H9 (cell line): ENCODE measurements around the gene ZMIZ1. TPM values are rescaled to one million over a fixed set of nuclear protein-coding genes. Genes with fewer than 3 reads are reported as not detected.

Experiments used
- DNase-seq: peaks from one replicate; pipeline ENCODE4 v3.0.0-alpha.2; 2017
- H2AFZ ChIP-seq: one replicate; pipeline ENCODE4 v1.6.1; 2013; ENCODE audit warnings: mild to moderate bottlenecking, low read length, control low read depth, moderate library complexity
- H2AK5ac ChIP-seq: 2 replicates; pipeline ENCODE4 v1.6.1; 2013; ENCODE audit warnings: low read length, control low read depth, mixed read lengths; ENCODE audit not compliant: insufficient read length
- H2BK120ac ChIP-seq: one replicate; pipeline ENCODE4 v1.6.1; 2013; ENCODE audit warnings: low read depth, mild to moderate bottlenecking, low read length, control low read depth, inconsistent platforms; ENCODE audit not compliant: poor library complexity, severe bottlenecking
- H2BK12ac ChIP-seq: 2 replicates; pipeline ENCODE4 v1.6.1; 2013; ENCODE audit warnings: low read length, control low read depth, mixed read lengths, low read depth; ENCODE audit not compliant: insufficient read length
- H2BK15ac ChIP-seq: 2 replicates; pipeline ENCODE4 v1.6.1; 2013; ENCODE audit warnings: low read depth, low read length, control low read depth
- H2BK20ac ChIP-seq: one replicate; pipeline ENCODE4 v1.6.1; 2013; ENCODE audit warnings: low read depth, mild to moderate bottlenecking, low read length, control low read depth, inconsistent platforms; ENCODE audit not compliant: poor library complexity, severe bottlenecking
- H2BK5ac ChIP-seq: 2 replicates; pipeline ENCODE4 v1.6.1; 2013; ENCODE audit warnings: low read length, control low read depth, mixed read lengths; ENCODE audit not compliant: insufficient read length
- H3K14ac ChIP-seq: 2 replicates; pipeline ENCODE4 v1.6.1; 2013; ENCODE audit warnings: low read length, control low read depth; ENCODE audit not compliant: insufficient read depth
- H3K18ac ChIP-seq: 2 replicates; pipeline ENCODE4 v1.6.1; 2013; ENCODE audit warnings: low read depth, mild to moderate bottlenecking, mixed read lengths, low read length, control low read depth; ENCODE audit not compliant: insufficient read length
- H3K23ac ChIP-seq: 2 replicates; pipeline ENCODE4 v1.6.1; 2013; ENCODE audit warnings: low read length, control low read depth, mixed read lengths, low read depth; ENCODE audit not compliant: insufficient read length
- H3K23me2 ChIP-seq: 2 replicates; pipeline ENCODE4 v1.6.1; 2013; ENCODE audit warnings: low read depth, mild to moderate bottlenecking, mixed read lengths, low read length, control low read depth; ENCODE audit not compliant: insufficient read length, poor library complexity, severe bottlenecking
- H3K27ac ChIP-seq: 2 replicates; pipeline ENCODE4 v1.5.1; 2013; ENCODE audit warnings: low read length, control low read depth, mixed read lengths, low read depth; ENCODE audit not compliant: insufficient read length
- H3K27me3 ChIP-seq: 2 replicates; pipeline ENCODE4 v1.6.1; 2013; ENCODE audit warnings: low read length, control low read depth, inconsistent platforms; ENCODE audit not compliant: insufficient read depth
- H3K4ac ChIP-seq: 2 replicates; pipeline ENCODE4 v1.6.1; 2013; ENCODE audit warnings: low read depth, mild to moderate bottlenecking, control low read depth, inconsistent platforms, low read length, moderate library complexity
- H3K4me1 ChIP-seq: 2 replicates; pipeline ENCODE4 v1.6.1; 2013; ENCODE audit warnings: low read length, control low read depth, inconsistent platforms; ENCODE audit not compliant: insufficient read depth
- H3K4me2 ChIP-seq: 2 replicates; pipeline ENCODE4 v1.6.1; 2013; ENCODE audit warnings: low read length, control low read depth, mixed read lengths; ENCODE audit not compliant: insufficient read length, insufficient read depth
- H3K56ac ChIP-seq: 2 replicates; pipeline ENCODE4 v1.6.1; 2013; ENCODE audit warnings: low read depth, mild to moderate bottlenecking, mixed read lengths, low read length, control low read depth; ENCODE audit not compliant: insufficient read length
- H3K79me1 ChIP-seq: 2 replicates; pipeline ENCODE4 v1.6.1; 2013; ENCODE audit warnings: low read depth, mild to moderate bottlenecking, moderate library complexity, low read length, control low read depth, inconsistent platforms; ENCODE audit not compliant: insufficient read depth, poor library complexity, severe bottlenecking
- H3K79me2 ChIP-seq: 2 replicates; pipeline ENCODE4 v1.6.1; 2013; ENCODE audit warnings: low read length, control low read depth, inconsistent platforms; ENCODE audit not compliant: insufficient read depth
- H3K9ac ChIP-seq: 2 replicates; pipeline ENCODE4 v1.6.1; 2013; ENCODE audit warnings: low read length, control low read depth, mixed read lengths; ENCODE audit not compliant: insufficient read length; ENCODE audit errors: extremely low read depth
- H3K9me3 ChIP-seq: one replicate; pipeline ENCODE4 v1.6.1; 2013; ENCODE audit warnings: low read depth, low read length, inconsistent platforms; ENCODE audit not compliant: control insufficient read depth
- H3T11ph ChIP-seq: one replicate; pipeline ENCODE4 v1.6.1; 2013; ENCODE audit warnings: mild to moderate bottlenecking, low read length, control low read depth, inconsistent platforms
- H4K20me1 ChIP-seq: one replicate; pipeline ENCODE4 v1.6.1; 2013; ENCODE audit not compliant: control insufficient read depth, insufficient read length, insufficient read depth
- H4K5ac ChIP-seq: 2 replicates; pipeline ENCODE4 v1.6.1; 2013; ENCODE audit warnings: low read depth, mild to moderate bottlenecking, mixed read lengths, low read length, control low read depth; ENCODE audit not compliant: insufficient read length
- H4K8ac ChIP-seq: replicated peaks from 2 replicates; pipeline ENCODE4 v1.6.1; 2013; ENCODE audit warnings: low read length, control low read depth, mixed read lengths, low read depth; ENCODE audit not compliant: insufficient read length
- H4K91ac ChIP-seq: 2 replicates; pipeline ENCODE4 v1.6.1; 2013; ENCODE audit warnings: low read depth, mild to moderate bottlenecking, moderate library complexity, mixed read lengths, low read length, control low read depth; ENCODE audit not compliant: insufficient read length
- H3K27ac Mint-ChIP-seq, 3 experiments: 2 replicates in 2 of 3; 3 replicates in 1 of 3; pipeline ENCODE4 v1.8.0; 2020 to 2021; ENCODE audit warnings: mixed read lengths in 3 of 3, mild to moderate bottlenecking in 1 of 3, moderate library complexity in 1 of 3
- H3K27me3 Mint-ChIP-seq: 2 replicates; pipeline ENCODE4 v1.8.0; 2021; ENCODE audit warnings: low read depth, mild to moderate bottlenecking, moderate library complexity, mixed read lengths
- H3K36me3 Mint-ChIP-seq, 3 experiments: 2 replicates in 2 of 3; 3 replicates in 1 of 3; pipeline ENCODE4 v1.8.0; 2020 to 2021; ENCODE audit warnings: low read depth in 3 of 3, mixed read lengths in 3 of 3; ENCODE audit not compliant: insufficient read depth in 1 of 3
- H3K4me1 Mint-ChIP-seq, 2 experiments: 2 replicates each; pipeline ENCODE4 v1.8.0; 2020; ENCODE audit warnings: mixed read lengths in 2 of 2
- H3K4me3 Mint-ChIP-seq, 2 experiments: 2 replicates in 1 of 2; 3 replicates in 1 of 2; pipeline ENCODE4 v1.8.0; 2020 to 2021; ENCODE audit warnings: mild to moderate bottlenecking in 2 of 2, mixed read lengths in 2 of 2, moderate library complexity in 1 of 2
- H3K9me3 Mint-ChIP-seq, 2 experiments: 2 replicates in 1 of 2; 3 replicates in 1 of 2; pipeline ENCODE4 v1.8.0; 2020; ENCODE audit warnings: mild to moderate bottlenecking in 2 of 2, mixed read lengths in 2 of 2, moderate library complexity in 1 of 2
- WGBS: extraction: QIAGEN DNeasy Blood & Tissue Kit; methylation state at CpG from one replicate; pipeline ENCODE4 v1.1.7; 2013; ENCODE audit warnings: missing lambda C conversion rate, low lambda C conversion rate, mixed read lengths; ENCODE audit not compliant: insufficient read length; ENCODE audit errors: extremely low coverage; 5-methylcytosine and 5-hydroxymethylcytosine counted together
- total RNA-seq: library from RNA; stranded (reverse); gene quantifications from 2 replicates; pipeline ENCODE4 v1.2.1, GENCODE V29; 2021
- TF ChIP-seq, protein P1 (sequence below): fragments of 200-600 bp; sonication (generic); conservative IDR thresholded peaks from 3 replicates; pipeline ENCODE4 v1.8.0; 2021; ENCODE audit warnings: antibody characterized with exemption, mild to moderate bottlenecking

Gene ZMIZ1
- total RNA-seq, 1 experiment from 2014 or later, result 36.9 TPM

DNA sequence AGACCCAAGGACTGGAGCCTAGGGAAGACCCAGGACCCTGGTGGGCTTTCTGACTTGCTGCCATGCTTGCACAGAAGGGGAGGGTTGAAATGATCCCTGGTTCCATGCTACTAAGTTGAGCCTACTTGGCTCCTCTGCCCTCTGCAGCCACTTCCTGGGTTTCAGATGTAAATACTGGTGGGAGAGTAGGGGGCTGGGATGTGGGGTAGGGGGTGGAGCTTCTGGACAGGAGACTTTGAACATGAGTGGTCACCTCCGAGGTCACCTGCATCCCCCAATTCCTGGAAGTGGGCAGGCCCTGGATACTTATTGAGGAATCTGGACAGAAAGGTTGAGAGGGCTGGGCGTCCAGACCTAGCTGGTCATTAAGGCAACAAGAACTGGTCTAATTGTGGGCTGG, 2.9 kb upstream of the ZMIZ1 start:
- H3K27ac Mint-ChIP-seq, result peak overlapping the region in 1 of 3 experiments; percentile 52; a peak in 1 of 7 replicates

More for the DNA sequence above, 2.9 kb upstream of the ZMIZ1 start:
- no peaks in the 10 kb centered on the region for H3K9me3 ChIP-seq
- no peak for DNase-seq
- WGBS, result no CpG with 5 or more reads among the region's 2 CpGs
- peaks cover 25% of the 10 kb centered on the region for H3K23me2 ChIP-seq
- Mint-ChIP-seq H3K36me3 (peaks cover 0 to 2% (median 0%) of the 10 kb centered on the region in 3 experiments; a peak in 1 of 7 replicates), H3K4me3 (peak overlapping the region in 1 of 2 experiments; percentile 79; a peak in 3 of 5 replicates), H3K9me3 (no peaks in the 10 kb centered on the region), H3K4me1 (peaks cover 16 to 30% of the 10 kb centered on the region in 2 experiments), H3K27me3 (peaks cover 30% of the 10 kb centered on the region)
- no peak overlapping the region for H3K18ac ChIP-seq
- H3K27me3 ChIP-seq, result no peaks in the 10 kb centered on the region; the same call in 1 of the 2 replicates
- peaks cover 7% of the 10 kb centered on the region; the same call in 1 of the 2 replicates for H3K4me1 ChIP-seq
- no peak overlapping the region for H3T11ph ChIP-seq
- no peak overlapping the region for H2BK15ac ChIP-seq
- no peak overlapping the region for H3K4me2 ChIP-seq
- no peak overlapping the region for H3K27ac ChIP-seq
- no peak overlapping the region for H3K56ac ChIP-seq
- H3K23ac ChIP-seq, result no peak overlapping the region
- H2BK5ac ChIP-seq, result no peak overlapping the region
- no peak overlapping the region for H2BK12ac ChIP-seq
- no peaks in the 10 kb centered on the region for H3K79me1 ChIP-seq
- H4K8ac ChIP-seq, result no peak overlapping the region
- no peak overlapping the region for H4K91ac ChIP-seq
- TF ChIP-seq, protein P1, sequence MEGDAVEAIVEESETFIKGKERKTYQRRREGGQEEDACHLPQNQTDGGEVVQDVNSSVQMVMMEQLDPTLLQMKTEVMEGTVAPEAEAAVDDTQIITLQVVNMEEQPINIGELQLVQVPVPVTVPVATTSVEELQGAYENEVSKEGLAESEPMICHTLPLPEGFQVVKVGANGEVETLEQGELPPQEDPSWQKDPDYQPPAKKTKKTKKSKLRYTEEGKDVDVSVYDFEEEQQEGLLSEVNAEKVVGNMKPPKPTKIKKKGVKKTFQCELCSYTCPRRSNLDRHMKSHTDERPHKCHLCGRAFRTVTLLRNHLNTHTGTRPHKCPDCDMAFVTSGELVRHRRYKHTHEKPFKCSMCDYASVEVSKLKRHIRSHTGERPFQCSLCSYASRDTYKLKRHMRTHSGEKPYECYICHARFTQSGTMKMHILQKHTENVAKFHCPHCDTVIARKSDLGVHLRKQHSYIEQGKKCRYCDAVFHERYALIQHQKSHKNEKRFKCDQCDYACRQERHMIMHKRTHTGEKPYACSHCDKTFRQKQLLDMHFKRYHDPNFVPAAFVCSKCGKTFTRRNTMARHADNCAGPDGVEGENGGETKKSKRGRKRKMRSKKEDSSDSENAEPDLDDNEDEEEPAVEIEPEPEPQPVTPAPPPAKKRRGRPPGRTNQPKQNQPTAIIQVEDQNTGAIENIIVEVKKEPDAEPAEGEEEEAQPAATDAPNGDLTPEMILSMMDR, result no peak
- H2BK120ac ChIP-seq, result no peak overlapping the region
- H2AFZ ChIP-seq, result no peak overlapping the region
- no peak overlapping the region for H4K5ac ChIP-seq
- no peaks in the 10 kb centered on the region for H4K20me1 ChIP-seq
- no peak overlapping the region for H3K9ac ChIP-seq
- H2BK20ac ChIP-seq, result no peak overlapping the region
- H3K79me2 ChIP-seq, result peaks cover 5% of the 10 kb centered on the region; the same call in 1 of the 2 replicates
- no peak overlapping the region for H2AK5ac ChIP-seq
- H3K4ac ChIP-seq, result no peak overlapping the region
- no peak overlapping the region for H3K14ac ChIP-seq
